Forelimb muscle (tissue), 1 donor: ENCODE results near the gene EIF3A. TPM values are rescaled to one million over a fixed set of nuclear protein-coding genes. Genes with fewer than 3 reads are reported as not detected.
"Not testable (repeated sequence)": the region's sequence is repeated elsewhere in the genome, so short reads cannot be mapped to it uniquely, and the experiment has no call there.

ENCODE experiments used
- DNase-seq: peaks from one replicate; pipeline ENCODE4 v3.0.0-alpha.2; 2013; ENCODE audit warnings: low read depth
- polyA plus RNA-seq: library from polyadenylated mRNA; unstranded; fragments of 120-200 nt; gene quantifications from one replicate; pipeline ENCODE4 v1.2.1, GENCODE V29; 2013; ENCODE audit not compliant: insufficient read length

EIF3A gene
- polyA plus RNA-seq, 1 donor: 141 TPM

- DNase-seq: no peak
Measured at GRCh38 chr10:119101366-119102098, 20.9 kb upstream of the EIF3A start.

- DNase-seq: no peak
Measured at GRCh38 chr10:119100434-119101238, 20.0 kb upstream of the EIF3A start.

GRCh38 chr10:119098576-119098975 lies 18.0 kb upstream of the EIF3A start:
- DNase-seq: no peak

GRCh38 chr10:119096641-119097415 lies 16.2 kb upstream of the EIF3A start:
- not testable (repeated sequence) for DNase-seq

- DNase-seq: no peak
Measured at GRCh38 chr10:119095640-119096039, 15.0 kb upstream of the EIF3A start.

DNA sequence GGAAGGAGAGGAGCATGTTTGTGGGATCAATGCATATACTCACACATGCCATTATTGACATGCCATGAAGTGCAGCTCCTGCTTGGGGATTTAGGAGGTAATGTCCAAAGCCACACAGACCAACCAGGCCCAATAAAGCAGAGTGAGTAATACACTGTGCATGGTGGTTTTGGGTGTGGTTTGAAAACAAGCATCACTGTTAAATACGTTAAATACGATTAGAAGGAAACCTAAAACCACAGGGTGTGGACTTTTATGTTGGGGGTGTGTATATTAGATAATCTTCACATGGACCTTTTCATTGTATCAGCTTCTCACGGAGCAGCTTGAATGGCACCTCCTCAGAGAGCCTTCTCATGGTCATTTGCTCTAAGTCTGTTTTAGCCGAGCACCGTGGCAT lies 10.4 kb upstream of the EIF3A start:
- DNase-seq: no peak

DNA sequence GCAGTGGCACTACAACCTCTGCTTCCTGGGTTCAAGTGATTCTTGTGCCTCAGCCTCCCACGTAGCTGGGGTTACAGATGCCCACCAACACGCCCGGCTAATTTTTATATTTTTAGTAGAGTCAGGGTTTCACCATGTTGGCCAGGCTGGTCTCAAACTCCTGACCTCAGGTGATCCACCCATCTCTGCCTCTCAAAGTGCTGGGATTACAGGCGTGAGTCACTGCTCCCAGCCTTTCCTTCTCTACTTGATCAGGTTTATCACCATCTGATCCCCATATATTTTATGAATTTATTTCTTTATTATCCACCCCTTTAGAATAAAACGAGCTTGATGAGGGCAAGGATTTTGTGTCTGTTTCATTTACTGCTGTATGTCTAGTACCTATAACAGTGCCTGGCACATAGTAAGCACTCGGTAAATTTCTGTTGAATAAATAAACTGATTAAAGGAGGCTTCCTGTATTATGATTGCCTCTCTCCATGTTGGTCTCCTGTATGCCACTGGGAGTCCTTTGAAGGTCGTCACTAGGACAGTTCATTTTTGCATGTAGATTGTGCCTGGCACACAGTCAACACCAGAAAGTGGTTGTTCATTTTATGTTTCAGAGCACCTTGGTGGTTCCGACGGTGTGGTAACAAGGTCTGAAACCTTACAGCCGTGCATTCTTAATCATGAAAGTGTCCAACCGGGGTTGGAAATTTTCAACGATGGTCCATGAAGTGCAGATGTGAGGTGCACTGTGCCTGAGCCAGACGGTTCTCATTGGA lies 9.6 kb upstream of the EIF3A start:
- DNase-seq: no peak

GRCh38 chr10:119087271-119087882 lies 6.8 kb upstream of the EIF3A start:
- no peak for DNase-seq

DNA sequence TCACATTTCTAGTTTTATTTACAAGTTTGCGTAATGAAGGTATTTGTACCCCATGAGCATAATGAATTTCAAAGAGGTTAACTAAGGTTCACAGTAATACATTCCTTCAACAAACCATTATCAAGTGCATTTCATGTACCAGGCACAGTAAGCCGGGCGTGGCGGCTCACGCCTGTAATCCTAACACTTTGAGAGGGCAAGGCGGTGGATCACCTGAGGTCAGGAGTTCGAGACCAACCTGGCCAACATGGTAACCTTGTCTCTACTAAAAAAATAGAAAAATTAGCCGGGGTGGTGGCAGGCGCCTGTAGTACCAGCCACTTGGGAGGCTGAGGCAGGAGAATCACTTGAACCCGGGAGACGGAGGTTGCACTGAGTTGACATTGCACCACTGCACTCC lies 4.3 kb upstream of the EIF3A start:
- DNase-seq: no peak

DNA sequence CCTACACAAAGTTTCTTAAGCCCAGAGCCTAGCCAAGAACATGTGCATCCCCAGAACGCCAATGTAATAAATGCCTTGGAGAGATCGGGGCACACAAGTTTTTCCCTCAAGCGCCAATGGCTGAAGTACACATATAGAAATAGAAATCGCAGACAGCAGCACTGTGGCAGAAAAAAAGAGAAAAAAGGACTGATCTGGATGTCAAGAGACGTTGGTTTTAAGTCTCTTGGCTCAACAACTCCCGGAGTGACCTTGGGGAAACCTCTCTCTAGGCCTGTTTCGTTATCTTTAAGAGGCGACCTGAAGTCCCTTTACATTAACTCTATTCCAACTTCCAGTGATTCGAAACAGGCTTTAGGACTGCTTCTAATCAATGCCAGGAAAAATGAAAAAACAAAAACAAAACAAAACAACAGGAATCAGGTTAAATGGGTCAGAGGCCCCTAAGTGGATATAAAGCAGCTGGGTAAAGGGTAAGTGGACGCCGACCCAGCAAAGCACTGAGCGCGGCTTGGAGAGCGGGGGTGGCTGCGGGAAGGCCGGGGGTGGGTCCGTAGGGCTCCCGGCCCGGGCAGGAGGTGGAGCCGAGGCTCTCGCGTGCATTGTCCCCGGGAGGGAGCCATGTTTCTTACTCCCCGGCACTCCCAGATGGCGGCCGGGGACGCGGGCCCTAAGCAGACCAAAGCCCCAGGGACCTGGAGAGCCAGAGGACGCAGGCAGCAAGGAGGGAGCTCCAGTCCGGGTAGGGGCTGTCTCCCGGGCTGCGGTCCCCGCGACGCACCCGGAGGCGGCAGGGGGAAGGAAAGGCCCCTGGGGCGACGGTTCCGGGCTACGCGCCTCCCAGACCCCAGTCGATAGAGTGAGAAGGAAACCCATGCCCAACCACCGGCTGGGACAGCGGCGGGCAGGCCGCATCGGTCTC lies 757 bp downstream of the EIF3A start:
- DNase-seq: no peak

GRCh38 chr10:119078422-119079179 lies 2.0 kb downstream of the EIF3A start:
- no peak for DNase-seq

DNA sequence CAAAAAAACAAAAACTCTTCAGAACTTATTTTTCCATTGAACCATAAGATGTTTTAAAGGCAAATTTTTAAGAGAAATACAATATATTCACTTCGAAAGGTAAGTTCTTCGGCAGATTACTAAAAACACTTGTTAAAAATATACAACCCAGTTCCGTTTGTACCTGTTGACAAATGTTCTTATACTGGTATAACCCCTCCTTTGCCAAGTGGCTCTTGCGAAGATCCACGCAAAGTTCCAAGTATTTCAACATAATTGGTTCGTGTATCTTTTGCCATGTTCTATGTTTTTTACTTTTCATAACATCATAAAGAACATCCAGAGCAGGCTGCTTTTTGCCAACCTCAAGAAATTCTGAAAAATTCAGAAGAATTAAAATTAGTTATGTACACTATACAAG lies 7.0 kb downstream of the EIF3A start:
- no peak for DNase-seq

DNA sequence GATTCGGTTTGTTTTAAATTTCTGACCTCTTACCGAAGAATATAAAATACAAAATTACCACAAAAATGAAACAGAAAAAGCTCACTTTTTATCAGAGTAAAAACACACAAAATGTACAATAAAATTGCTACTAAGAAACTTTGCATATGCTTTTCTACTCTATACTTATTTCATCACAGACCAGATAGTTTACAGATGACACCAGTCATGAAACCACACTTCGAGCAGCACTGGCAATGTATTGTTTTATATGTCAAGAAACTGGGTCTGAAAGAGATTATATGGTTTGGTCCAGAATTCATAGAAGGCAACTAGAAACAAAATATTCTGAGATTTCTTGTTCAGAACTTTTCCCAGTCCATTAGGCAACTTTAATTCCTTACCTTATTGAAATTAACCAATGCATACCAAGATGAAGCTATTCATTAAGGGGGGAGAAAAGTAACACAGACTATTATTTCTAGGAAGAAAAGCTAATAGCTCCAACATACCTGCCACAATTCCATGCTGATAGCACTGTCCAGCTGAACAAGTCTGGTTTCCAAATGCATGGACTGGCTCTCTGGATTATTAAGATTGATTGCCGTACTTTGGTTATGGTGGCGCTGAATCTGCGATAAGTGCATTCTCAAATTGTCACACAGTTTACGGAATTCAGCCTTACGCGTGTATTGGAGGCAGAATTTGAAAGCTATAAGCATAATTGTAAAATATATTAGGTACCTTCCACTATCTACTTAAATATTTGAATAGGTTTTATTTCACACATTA lies 10.0 kb downstream of the EIF3A start:
- no peak for DNase-seq

DNA sequence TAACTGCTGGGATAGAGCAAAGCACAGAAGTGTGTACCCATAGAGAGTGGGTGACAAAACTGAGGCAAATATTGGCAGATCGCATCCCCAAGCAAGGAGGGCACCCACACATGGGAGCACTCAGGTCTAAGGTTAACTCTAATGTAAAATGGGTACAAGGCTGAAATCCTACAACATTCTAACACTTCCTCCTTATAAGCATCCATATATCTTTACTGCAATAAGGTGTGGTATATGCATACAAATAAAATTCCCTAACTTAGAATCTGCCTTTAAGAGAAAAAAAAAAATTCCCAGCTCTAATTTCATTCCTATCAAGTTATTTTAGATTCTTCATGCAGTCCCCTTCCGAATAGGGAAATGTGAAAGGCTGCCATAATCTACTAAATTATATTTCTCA lies 18.7 kb downstream of the EIF3A start:
- no peak for DNase-seq

DNA sequence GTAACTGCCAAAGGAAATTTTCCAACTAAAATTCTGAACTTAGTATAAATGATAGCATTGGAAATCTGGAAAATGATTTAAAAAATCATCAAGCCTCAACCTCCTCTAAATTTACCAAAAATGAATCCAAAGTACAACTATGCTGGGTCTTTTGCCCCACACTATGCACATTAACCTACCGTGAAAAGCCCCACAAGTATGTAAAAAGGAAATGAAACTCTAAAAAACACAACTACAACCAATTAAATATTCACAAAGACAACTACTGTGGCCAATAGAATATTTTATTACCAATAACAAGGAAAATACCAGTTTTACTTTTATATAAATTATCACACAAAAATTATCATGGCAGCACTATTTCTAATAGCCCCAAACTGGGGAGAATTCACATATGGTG lies 19.3 kb downstream of the EIF3A start:
- DNase-seq: no peak

GRCh38 chr10:119060107-119060506 lies 20.5 kb downstream of the EIF3A start:
- no peak for DNase-seq

DNA sequence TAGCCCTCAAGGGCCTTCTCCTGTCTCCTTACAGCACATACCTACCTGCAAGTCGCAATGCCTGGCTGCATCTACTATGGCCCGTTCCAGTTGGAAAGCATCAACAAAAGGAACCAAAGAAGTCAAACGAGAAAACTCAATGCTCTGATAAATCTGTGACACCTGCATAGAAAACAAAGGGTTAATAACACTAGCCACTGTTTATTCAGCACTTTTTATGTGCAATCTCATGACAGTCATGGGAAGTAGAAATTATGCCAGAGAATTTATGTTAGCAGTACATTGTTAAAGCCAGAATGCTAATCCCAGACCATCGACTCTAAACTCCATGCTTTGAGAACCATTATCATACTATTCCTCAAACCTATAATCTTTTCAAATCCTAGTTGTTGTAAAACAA lies 21.1 kb downstream of the EIF3A start:
- no peak for DNase-seq

GRCh38 chr10:119058010-119058409 lies 22.6 kb downstream of the EIF3A start:
- no peak for DNase-seq

DNA sequence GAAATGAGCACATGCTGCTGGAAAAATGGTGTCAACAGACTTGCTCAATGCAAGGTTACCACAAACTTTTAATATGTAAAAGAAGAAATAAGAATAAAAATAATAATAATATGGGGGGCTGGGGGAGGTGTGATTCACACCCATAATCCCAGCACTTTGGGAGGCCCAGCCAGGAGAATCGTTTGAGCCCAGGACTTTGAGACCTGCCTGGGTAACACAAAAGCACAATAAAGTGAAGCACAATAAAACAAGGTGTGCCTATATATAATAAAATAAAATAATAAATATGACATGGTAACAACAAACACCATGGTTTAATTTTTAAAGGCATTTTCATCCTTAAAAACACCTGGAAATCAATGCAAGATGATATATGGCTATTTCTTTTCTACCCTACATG lies 25.1 kb downstream of the EIF3A start:
- no peak for DNase-seq
